Measurements from ENCODE around the gene DNAJC5G.
"Not testable (repeated sequence)": the region's sequence is repeated elsewhere in the genome, so short reads cannot be mapped to it uniquely, and the experiment has no call there.

Gene DNAJC5G

DNA sequence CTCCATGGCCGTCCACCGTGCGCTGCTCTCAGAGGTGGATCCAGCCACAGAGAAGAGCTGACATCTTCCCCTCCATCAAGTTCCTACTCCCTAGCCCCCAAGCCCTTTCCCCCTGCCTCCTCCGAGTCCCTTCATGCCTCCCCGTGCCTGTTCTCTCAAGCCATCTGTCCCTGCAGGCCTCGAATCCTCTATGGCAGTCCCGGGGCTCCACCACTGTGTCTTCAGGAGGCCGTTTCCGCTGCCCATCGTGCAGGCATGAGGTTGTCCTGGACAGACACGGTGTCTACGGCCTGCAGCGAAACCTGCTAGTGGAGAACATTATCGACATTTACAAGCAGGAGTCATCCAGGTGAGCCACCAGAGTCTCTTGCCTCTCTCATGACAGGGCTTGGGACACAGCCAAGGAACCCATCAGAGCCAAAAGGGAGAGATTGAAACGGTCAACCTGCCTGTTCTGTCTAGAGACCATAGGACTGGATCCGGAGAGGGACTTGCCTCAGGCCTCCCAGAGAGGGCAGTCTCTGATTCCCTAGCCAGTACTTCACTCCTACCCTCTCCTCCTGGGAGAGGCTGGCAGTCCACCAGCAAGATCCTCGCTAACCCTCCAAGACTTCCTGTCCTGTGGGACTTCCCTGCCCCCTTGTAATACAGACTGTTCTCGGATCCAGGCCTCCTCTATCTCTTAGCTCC lies 23.3 kb downstream of the DNAJC5G start:
- DNase-seq (ENCODE audit: low read depth) = no peak
- TF ChIP-seq, protein P1, sequence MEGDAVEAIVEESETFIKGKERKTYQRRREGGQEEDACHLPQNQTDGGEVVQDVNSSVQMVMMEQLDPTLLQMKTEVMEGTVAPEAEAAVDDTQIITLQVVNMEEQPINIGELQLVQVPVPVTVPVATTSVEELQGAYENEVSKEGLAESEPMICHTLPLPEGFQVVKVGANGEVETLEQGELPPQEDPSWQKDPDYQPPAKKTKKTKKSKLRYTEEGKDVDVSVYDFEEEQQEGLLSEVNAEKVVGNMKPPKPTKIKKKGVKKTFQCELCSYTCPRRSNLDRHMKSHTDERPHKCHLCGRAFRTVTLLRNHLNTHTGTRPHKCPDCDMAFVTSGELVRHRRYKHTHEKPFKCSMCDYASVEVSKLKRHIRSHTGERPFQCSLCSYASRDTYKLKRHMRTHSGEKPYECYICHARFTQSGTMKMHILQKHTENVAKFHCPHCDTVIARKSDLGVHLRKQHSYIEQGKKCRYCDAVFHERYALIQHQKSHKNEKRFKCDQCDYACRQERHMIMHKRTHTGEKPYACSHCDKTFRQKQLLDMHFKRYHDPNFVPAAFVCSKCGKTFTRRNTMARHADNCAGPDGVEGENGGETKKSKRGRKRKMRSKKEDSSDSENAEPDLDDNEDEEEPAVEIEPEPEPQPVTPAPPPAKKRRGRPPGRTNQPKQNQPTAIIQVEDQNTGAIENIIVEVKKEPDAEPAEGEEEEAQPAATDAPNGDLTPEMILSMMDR (IDR thresholded peaks at IDR 0.05; ENCODE audit: control insufficient read depth, insufficient read depth, low read depth, low read length, missing control alignments) = no peak

DNA sequence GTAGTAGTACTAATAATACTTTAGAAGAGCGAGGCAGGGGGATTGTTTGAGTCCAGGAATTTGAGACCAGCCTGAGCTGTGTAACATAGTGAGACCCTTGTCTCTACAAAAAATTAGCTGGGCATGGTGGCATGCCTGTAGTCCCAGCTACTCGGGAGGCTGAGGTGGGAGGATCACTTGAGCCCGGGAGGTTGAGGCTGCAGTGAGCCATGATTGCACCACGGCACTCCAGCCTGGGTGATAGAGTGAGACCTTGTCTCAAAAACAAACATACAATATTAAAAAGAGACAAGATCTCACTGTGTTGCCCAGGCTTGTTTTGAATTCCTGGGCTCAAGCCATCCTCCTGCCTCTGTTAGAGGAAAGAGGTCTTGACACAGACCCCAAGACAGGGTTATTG lies 25.4 kb downstream of the DNAJC5G start:
- H3K4me3 ChIP-seq (ENCODE audit: control insufficient read depth, low read depth, low read length); DNase-seq (ENCODE audit: low read depth): not testable (repeated sequence)

More for the DNA sequence above, 23.3 kb downstream of the DNAJC5G start:
- no peak overlapping the region for H3K4me3 ChIP-seq (ENCODE audit: control insufficient read depth, low read depth, low read length)

DNA sequence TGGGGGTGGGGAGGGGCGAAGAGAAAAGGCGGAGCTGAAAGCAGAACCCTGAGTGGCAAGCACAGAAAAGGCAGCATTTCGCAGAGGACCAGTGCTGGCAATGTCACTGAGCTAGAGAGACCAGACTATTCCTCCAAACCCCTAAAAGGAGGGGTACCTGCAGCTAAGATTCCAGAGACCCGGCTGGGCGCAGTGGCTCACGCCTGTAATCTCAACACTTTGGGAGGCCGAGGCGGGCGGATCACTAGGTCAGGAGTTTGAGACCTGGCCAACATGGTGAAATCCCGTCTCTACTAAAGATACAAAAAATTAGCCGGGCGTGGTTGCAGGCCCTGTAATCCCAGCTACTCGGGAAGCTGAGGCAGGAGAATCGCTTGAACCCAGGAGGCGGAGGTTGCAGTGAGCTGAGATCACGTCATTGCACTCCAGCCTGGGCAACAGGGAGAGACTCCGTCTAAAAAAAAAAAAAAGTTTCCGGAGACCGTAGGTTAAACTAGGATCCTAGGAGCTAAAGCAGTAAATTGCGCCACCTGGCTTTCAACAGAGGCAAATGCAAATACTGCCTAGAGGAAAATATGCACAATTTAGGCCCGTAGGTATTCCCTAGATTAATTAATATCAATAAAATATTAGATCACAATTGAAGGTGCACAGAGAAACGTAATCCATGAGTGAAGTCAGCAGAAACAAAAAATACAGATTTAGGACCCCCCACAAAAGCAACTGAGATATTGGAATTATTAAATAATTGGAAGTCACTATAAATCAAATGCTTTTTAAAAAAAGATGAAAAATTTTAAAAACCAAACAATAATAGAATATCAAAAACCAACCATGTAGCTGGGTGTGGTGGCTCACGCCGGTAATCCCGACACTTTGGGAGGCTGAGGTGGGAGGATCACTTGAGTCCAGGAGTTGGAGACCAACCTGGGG lies 28.1 kb downstream of the DNAJC5G start:
- no peak overlapping the region for H3K4me3 ChIP-seq (ENCODE audit: control insufficient read depth, low read depth, low read length)
- TF ChIP-seq, protein P1 (IDR thresholded peaks at IDR 0.05; ENCODE audit: control insufficient read depth, insufficient read depth, low read depth, low read length, missing control alignments) = peak; percentile 78
- no peak for DNase-seq (ENCODE audit: low read depth)

DNA sequence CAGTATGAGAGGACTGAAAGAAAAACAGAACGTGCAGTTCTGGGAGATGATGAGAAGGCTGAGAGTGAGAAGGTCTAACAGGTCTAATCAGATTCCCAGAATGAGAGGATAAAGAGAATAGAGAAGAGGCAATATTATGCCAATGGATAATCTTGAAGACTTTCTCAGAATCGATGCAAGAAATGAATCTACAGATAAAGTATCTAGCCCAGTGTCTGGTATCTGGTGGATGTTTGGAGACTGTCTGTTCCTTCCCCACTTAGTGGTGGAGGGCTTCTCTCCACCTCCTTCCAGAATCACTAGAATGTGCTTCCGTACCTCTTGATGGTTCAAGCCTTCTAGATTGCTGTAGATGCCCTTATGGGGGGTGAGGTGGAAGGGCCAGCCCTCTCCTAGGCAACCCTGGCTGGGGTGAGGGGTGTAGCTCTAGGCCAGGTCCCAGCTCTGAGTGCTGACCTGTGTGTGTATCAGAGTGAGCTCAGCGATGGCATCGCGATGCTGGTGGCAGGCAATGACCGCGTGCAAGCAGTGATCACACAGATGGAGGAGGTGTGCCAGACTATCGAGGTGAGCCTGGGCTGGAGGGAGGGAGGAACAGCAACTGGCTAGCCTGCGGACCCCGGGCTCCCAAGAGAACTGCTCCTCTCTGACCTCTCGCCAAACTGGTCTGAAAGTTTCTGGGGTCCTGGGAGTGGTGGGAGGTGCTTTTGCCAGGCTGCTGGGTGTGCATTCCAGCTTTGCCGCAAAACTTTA lies 29.4 kb downstream of the DNAJC5G start:
- no peak overlapping the region for H3K4me3 ChIP-seq (ENCODE audit: control insufficient read depth, low read depth, low read length)
- TF ChIP-seq, protein P1 (IDR thresholded peaks at IDR 0.05; ENCODE audit: control insufficient read depth, insufficient read depth, low read depth, low read length, missing control alignments) = no peak
- DNase-seq (ENCODE audit: low read depth) = no peak

DNA sequence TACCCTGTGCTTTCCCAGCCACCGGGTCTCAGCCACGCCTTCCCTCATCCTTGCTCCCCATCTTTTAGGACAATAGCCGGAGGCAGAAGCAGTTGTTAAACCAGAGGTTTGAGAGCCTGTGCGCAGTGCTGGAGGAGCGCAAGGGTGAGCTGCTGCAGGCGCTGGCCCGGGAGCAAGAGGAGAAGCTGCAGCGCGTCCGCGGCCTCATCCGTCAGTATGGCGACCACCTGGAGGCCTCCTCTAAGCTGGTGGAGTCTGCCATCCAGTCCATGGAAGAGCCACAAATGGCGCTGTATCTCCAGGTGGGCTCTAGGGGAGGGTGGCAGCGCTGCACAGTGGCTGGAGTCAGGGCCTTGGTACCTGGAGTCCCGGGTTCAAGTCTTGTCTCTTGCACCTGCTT lies 30.3 kb downstream of the DNAJC5G start:
- TF ChIP-seq, protein P1 (IDR thresholded peaks at IDR 0.05; ENCODE audit: control insufficient read depth, insufficient read depth, low read depth, low read length, missing control alignments) = no peak
- H3K4me3 ChIP-seq (ENCODE audit: control insufficient read depth, low read depth, low read length) = no peak overlapping the region
- no peak for DNase-seq (ENCODE audit: low read depth)

DNA sequence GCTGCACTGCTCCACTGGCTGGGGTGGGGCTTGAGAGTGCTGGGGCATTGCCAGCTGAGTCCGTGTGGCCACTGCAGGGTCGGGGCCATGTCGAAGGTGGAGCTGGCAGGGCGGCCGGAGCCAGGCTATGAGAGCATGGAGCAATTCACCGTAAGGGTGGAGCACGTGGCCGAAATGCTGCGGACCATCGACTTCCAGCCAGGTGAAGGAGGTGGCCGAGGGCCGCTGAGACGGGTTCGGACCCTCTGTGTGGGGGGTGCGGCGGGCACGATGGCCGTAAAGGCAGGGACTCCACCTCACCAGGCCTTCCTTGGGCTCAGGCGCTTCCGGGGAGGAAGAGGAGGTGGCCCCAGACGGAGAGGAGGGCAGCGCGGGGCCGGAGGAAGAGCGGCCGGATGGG lies 30.9 kb downstream of the DNAJC5G start:
- no peak for DNase-seq (ENCODE audit: low read depth)
- H3K4me3 ChIP-seq (ENCODE audit: control insufficient read depth, low read depth, low read length) = no peak overlapping the region
- TF ChIP-seq, protein P1 (IDR thresholded peaks at IDR 0.05; ENCODE audit: control insufficient read depth, insufficient read depth, low read depth, low read length, missing control alignments) = no peak
